ENCODE measurements around the gene ZFAND2A.

ZFAND2A gene

DNA sequence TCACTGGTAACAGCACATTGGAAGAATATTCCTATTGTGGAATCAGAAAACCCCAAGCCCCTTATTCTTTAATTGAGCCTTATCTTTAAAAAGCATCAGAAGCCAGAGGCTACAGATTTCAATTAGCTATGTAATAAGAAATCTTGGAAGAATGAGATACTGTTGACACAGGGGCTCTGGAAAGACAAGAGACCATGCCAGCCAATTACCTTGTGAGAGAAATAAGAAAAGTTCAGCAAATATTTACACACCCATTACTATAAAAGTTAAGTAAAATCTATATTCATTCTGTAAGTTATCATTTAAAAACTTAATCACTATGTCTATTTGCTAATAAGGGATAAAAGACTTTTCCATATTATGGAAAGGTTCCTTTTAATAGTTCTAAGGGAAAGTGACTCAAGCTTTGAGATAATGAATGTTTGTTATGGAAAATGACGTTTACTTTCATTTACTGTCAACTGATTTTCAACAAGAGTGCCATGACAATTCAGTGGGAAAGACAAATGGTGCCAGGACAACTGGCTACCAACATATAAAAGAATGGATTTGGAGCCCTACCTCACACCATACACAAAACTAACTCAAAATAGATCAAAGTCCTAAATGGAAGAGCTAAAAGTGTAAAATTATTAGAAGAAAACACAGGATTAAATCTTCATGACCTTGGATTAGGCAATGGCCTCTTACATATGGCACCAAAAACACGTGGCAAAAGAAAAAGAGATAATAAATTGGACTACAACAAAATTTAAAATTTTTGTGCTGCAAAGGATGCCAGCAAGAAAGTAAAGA, 28.3 kb downstream of the ZFAND2A start:
- no peaks in the 10 kb centered on the region for H3K27me3 Mint-ChIP-seq
- no peak overlapping the region for H3K27ac Mint-ChIP-seq
- no peaks in the 10 kb centered on the region for H3K36me3 Mint-ChIP-seq (ENCODE audit: low read depth)
- H3K9me3 Mint-ChIP-seq: no peaks in the 10 kb centered on the region
- H3K4me1 Mint-ChIP-seq (ENCODE audit: low read depth): peaks cover 8% of the 10 kb centered on the region
- no peak overlapping the region for H3K4me3 Mint-ChIP-seq
- intact Hi-C loops (cut with micrococcal nuclease): no loop called here

DNA sequence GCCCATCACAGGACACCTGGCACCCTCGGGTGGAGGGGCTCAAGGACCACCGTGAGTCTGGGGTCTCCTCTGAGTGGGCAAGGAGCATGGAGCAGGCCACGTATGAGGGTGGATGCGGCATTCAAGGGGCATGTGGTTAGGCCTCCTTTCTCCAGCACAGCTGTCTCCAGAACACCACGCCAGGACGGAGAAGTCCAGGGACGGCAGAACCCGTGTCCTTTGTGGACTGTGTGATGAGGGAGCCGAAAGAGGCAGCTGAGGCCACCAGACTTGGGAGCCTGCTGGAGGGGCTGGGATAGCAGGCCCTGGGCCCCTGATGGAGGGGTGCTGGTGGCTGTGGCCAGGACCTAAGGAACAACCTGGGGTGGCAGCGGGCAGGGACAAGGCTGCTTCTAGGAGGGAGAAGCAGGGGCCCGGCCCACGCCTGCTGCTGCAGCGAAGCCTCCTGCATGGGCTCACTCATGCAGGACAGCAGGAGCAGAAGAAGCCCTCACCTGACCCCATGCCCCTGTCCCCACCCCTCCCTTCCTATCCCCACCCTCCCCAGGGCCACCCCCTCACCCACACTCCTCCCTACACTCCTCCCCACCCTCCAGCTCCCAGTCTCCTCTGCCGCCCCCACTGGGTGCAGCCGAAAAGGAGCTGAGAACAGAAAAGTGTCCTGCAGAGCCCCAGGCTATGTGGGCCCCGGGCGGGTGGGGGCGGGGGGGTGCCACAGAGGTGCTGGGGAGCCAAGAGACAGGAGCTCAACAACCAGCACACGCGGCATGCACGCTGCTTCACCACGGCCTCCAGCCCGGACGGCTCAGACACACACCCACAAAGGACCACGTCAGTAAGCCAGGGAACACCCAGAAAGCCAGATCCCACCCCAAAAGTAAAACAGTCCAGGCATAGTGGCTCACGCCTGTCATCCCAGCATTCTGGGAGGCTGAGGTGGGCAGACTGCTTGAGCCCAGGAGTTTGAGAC, 29.7 kb downstream of the ZFAND2A start:
- intact Hi-C loops (cut with micrococcal nuclease): no loop called here
- Mint-ChIP-seq H3K27me3 (no peaks in the 10 kb centered on the region), H3K36me3 (ENCODE audit: low read depth) (no peaks in the 10 kb centered on the region), H3K27ac (no peak overlapping the region), H3K9me3 (no peaks in the 10 kb centered on the region), H3K4me3 (no peak overlapping the region), H3K4me1 (ENCODE audit: low read depth) (peaks cover 5% of the 10 kb centered on the region)

DNA sequence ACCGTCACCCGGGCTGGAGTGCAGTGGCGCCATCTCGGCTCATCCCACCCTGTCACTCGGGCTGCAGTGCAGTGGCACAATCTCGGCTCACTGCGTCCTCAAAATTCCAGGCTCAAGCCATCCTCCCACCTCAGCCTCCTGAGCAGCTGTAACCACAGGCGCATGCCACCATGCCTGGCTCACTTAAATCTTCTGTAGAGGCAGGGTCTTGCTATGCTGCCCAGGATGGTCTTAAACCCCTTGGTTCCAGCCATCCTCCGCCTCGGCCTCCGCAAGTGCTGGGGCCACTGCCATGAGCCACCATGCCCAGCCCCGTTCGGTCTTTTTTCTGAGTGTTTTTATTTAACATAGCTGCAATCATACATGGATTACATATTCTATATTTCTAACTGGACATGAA, 30.6 kb downstream of the ZFAND2A start:
- H3K9me3 Mint-ChIP-seq: no peaks in the 10 kb centered on the region
- H3K4me1 Mint-ChIP-seq (ENCODE audit: low read depth): no peaks in the 10 kb centered on the region
- no peak overlapping the region for H3K4me3 Mint-ChIP-seq
- no peaks in the 10 kb centered on the region for H3K36me3 Mint-ChIP-seq (ENCODE audit: low read depth)
- intact Hi-C loops (cut with micrococcal nuclease): no loop called here
- no peaks in the 10 kb centered on the region for H3K27me3 Mint-ChIP-seq
- no peak overlapping the region for H3K27ac Mint-ChIP-seq

DNA sequence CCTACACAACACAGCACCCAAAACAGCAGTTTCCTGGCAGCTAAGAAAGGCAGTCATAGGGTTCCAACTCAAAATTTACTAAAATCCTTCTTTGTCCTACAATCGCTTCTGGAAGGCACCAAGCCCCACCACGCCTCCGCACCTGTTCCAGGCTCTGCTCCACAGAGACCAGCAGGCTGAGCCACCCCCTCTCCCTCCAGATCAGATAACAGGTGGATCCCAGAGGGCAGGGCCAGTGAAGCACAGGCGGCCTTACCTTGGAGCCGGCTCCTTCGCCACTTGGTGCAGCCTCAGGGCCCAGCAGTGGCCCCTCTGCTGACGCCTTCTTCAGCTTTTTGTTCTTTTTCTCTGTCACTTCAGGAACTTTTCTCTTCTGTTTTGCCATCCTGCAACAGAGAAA, 33.0 kb downstream of the ZFAND2A start:
- Mint-ChIP-seq H3K27ac (no peak overlapping the region), H3K4me3 (no peak overlapping the region), H3K36me3 (ENCODE audit: low read depth) (no peaks in the 10 kb centered on the region), H3K9me3 (no peaks in the 10 kb centered on the region), H3K4me1 (ENCODE audit: low read depth) (peaks cover 5% of the 10 kb centered on the region), H3K27me3 (no peaks in the 10 kb centered on the region)
- intact Hi-C loops (cut with micrococcal nuclease): no loop called here

DNA sequence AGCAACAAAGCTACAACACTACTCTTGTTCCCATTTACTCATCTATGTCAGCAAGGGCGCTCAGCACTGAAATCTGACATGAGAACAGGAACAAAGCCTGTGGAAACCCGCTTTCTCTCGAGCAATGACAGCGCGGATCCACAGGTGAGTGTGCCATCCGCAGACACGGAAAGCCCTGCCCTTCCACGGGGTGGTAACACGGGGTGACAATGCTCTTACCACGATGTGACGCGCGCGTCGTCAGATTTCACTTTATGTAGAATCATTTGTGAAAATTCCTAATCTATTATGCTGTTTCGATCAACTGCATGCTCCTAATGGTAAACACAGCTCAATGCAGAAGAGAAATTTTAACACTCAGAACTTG, 34.4 kb downstream of the ZFAND2A start:
- Mint-ChIP-seq H3K27me3 (no peaks in the 10 kb centered on the region), H3K4me1 (ENCODE audit: low read depth) (peaks cover 5% of the 10 kb centered on the region), H3K36me3 (ENCODE audit: low read depth) (no peaks in the 10 kb centered on the region), H3K27ac (no peak overlapping the region), H3K4me3 (no peak overlapping the region), H3K9me3 (no peaks in the 10 kb centered on the region)
- intact Hi-C loops (cut with micrococcal nuclease): no loop called here

DNA sequence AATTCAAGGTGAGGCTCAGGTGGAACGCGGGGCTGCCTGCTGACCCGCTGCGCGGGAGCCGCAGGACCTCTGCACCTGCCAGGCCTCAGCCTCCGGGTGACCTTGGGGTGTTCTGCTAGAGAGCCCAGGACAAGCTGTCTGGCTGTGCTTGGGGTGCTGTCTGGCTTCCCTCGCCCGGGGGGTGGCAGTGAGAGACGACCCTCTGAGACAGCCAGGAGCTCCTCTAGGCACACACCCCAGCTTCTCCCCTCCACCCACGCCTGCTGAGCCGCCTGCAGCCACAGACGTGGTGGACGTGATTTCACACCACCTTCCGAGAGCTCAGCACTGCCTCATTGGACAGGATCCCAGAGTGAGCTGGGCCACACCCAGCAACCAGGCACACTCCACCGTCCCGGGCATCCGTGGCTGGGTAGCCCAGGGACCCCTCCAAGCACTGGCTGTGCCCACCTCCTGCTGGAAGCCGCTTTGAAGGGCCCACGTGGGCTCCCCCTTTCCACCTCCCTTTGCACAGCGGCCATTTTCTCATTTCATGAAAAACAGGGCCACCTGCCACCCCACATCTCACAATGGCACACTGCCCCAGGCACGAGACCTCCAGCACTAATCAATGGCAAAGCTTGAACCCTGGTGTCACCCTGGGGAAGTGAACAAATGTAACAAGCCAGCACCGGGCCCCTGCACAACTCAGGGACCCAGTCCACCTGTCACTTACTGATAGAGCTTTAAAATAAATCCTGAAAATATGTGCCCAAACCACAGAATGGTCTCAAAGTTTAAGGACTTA, 35.0 kb downstream of the ZFAND2A start:
- Mint-ChIP-seq H3K36me3 (ENCODE audit: low read depth) (no peaks in the 10 kb centered on the region), H3K4me1 (ENCODE audit: low read depth) (peaks cover 5% of the 10 kb centered on the region), H3K4me3 (no peak overlapping the region), H3K27me3 (no peaks in the 10 kb centered on the region), H3K27ac (no peak overlapping the region), H3K9me3 (no peaks in the 10 kb centered on the region)
- intact Hi-C loops (cut with micrococcal nuclease): no loop called here

DNA sequence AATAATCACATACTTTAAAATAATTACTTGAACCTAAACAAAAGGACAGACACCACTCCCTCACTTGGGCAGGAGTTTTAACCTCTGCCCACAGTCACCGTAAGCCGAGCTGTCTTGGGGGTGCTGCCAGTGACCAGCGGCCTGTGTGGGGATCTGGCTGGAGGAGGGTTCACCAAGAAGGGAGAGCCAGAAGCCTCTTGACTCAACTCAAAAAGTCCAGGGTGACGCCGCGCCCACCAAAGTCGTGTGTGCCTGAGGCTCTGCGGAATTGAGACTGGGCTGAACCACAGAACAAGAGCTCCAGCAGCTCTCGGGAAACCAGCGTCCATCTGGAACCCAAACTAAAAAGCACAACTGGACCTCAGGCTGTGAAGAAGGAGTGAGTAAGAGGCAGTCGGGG, 35.8 kb downstream of the ZFAND2A start:
- Mint-ChIP-seq H3K27ac (no peak overlapping the region), H3K4me1 (ENCODE audit: low read depth) (peaks cover 5% of the 10 kb centered on the region), H3K9me3 (no peaks in the 10 kb centered on the region), H3K36me3 (ENCODE audit: low read depth) (no peaks in the 10 kb centered on the region), H3K4me3 (no peak overlapping the region), H3K27me3 (no peaks in the 10 kb centered on the region)
- intact Hi-C loops (cut with micrococcal nuclease): no loop called here

DNA sequence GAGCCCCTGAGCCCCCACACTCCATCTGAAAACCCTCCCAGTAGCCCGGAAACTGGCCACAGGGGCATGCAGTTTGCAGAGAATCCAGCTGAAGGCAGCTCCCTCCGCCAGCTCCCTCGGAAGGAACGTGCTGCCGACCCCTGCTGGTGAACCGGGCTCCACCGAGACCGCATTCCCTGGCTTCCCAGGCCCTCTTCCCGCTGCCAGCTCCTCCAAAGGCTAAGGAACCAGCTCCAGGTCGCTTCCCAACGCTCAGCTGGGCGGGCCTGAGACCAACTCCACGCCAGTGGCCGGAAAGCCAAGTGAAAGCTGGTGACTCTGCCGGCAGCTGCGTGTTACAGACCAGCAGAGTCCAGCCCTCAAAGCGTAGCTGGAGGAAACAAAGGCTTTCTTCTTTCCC, 36.3 kb downstream of the ZFAND2A start:
- H3K27me3 Mint-ChIP-seq: no peaks in the 10 kb centered on the region
- H3K27ac Mint-ChIP-seq: no peak overlapping the region
- no peaks in the 10 kb centered on the region for H3K9me3 Mint-ChIP-seq
- H3K4me1 Mint-ChIP-seq (ENCODE audit: low read depth): peaks cover 5% of the 10 kb centered on the region
- no peaks in the 10 kb centered on the region for H3K36me3 Mint-ChIP-seq (ENCODE audit: low read depth)
- H3K4me3 Mint-ChIP-seq: no peak overlapping the region
- intact Hi-C loops (cut with micrococcal nuclease): no loop called here

DNA sequence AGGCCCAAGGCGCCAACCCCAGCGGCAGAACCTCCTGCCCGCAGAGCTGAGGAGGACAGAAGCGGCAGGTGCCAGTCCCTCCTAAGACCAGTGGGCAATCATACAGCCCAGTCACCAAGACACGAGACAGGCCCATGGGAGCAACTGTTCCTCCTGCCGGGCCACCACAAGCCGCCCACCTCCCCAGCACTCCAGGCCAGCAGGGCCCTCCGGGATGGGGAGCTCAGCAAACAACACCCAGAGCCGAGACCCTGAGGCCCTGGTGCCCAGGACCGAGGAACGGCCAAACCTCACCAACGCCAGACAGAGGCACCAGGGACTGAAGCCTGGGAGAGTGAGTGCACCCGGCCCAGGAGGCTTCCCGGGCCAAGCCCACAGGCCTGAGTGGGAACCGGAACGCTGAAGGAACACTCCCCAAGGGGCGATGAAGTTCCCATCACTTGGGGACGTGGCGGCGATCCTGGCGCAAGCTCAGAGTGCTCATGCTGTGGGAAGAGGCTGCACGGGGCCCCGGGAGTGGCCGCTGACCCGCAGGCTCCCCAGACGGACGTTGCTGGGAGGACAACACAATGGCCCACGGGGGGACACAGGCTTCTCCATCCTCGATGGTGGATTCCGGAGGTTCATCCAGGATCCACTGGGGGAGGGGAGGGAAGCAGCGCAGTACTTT, 37.0 kb downstream of the ZFAND2A start:
- Mint-ChIP-seq H3K4me3 (no peak overlapping the region), H3K4me1 (ENCODE audit: low read depth) (peaks cover 5% of the 10 kb centered on the region), H3K27ac (no peak overlapping the region), H3K9me3 (no peaks in the 10 kb centered on the region), H3K27me3 (no peaks in the 10 kb centered on the region), H3K36me3 (ENCODE audit: low read depth) (no peaks in the 10 kb centered on the region)
- intact Hi-C loops (cut with micrococcal nuclease): no loop called here

DNA sequence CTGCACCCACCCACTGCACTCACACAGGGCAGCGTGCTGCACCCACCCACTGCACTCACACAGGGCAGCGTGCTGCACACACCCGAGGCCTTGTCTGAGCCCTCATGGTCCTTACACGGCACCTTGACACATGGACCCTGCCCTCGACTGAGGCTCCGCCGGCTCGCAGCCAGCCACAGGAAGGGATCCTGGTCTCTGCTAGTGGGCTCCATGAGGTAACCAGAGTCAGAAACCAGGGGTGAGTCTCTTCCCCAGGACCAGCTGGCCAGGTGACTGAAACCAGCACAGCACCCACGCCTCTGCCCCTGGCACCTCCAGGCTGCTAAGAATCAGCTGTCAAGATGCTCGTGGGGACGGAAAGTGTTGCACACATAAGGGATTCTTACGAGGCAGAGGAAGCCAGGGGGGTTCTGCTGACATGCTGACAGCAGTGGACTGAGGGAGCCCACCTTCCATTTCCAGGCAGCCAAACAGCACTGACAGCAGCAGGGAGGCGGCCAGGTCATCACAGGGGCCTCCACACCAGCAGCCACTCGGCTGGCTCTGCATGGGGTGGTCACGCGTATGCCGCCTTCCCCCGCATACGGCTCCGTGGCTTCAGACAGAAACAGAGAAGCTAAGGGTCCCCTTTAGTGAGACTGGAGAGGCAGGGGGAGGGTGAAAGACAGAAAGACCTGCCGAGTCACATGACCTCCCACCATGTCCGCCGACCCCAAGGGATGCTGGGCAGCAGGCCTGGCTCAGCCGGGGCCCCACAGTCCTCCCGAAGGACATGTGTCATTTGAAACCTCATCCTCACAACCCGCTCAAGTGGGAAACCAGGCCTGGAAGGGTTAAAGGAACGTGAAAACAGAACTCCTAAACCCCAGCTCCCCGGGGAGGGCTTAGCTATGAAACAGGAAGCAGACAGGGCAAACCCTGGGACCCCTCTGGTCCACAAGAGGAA, 37.8 kb downstream of the ZFAND2A start:
- Mint-ChIP-seq H3K27ac (no peak overlapping the region), H3K9me3 (no peaks in the 10 kb centered on the region), H3K27me3 (no peaks in the 10 kb centered on the region), H3K4me1 (ENCODE audit: low read depth) (peaks cover 5% of the 10 kb centered on the region), H3K36me3 (ENCODE audit: low read depth) (no peaks in the 10 kb centered on the region), H3K4me3 (no peak overlapping the region)
- intact Hi-C loops (cut with micrococcal nuclease): no loop called here

DNA sequence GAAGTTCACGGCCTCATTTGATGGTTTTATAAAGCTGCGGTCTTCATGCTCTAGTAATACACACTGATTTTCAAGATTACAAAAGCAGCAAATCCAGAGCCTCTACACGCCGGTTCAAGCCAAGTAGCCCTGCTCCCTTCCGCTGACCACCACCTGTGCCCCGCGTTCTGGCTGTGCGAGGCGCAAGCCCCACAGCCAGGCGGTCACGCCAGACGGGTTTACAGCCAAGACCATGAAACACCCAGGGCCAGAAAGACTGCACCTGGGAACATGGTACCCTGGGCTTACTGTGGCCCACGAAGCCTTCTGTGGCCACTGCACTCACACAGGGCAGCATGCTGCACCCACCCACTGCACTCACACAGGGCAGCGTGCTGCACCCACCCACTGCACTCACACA, 38.5 kb downstream of the ZFAND2A start:
- H3K36me3 Mint-ChIP-seq (ENCODE audit: low read depth): no peaks in the 10 kb centered on the region
- no peaks in the 10 kb centered on the region for H3K27me3 Mint-ChIP-seq
- intact Hi-C loops (cut with micrococcal nuclease): no loop called here
- no peak overlapping the region for H3K4me3 Mint-ChIP-seq
- no peak overlapping the region for H3K27ac Mint-ChIP-seq
- peaks cover 5% of the 10 kb centered on the region for H3K4me1 Mint-ChIP-seq (ENCODE audit: low read depth)
- H3K9me3 Mint-ChIP-seq: no peaks in the 10 kb centered on the region

DNA sequence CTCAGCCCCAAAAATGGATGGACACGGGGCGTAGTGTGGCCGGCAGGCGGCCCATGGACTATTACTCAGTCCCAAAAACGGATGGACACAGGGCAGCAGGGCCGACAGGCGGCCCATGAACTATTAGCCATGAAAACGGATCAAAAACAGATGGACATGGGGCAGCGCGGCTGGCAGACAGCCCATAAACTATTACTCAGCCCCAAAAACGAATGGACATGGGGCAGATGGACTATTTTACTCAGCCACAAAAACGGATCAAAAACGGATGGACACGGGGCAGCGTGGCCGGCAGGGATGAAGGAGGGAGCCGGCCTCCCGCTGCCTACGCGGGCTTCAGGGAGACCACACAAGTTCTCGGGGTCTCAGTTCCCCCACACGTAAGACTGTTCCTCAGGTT, 39.2 kb downstream of the ZFAND2A start:
- intact Hi-C loops (cut with micrococcal nuclease): no loop called here
- peaks cover 5% of the 10 kb centered on the region for H3K4me1 Mint-ChIP-seq (ENCODE audit: low read depth)
- no peaks in the 10 kb centered on the region for H3K36me3 Mint-ChIP-seq (ENCODE audit: low read depth)
- no peak overlapping the region for H3K4me3 Mint-ChIP-seq
- H3K27ac Mint-ChIP-seq: no peak overlapping the region
- peaks cover 5% of the 10 kb centered on the region for H3K9me3 Mint-ChIP-seq
- no peaks in the 10 kb centered on the region for H3K27me3 Mint-ChIP-seq

DNA sequence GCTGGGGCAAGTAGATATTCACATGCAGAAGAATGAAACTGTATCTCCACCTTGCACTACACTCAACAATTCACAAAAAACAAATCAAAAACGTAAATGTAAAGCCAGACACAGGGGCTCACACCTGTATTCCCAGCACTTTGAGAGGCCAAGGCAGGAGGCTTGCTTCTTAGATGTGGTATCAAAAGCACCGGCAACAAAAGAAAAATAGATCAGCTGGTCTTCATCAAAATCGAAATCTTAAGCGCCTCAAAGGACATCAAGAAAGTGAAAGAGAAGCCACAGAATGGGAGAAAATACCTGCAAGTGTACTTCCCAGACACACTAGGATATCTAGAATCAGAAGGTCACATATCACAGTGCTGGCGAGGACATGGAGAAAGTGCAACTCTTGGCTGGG, 40.8 kb downstream of the ZFAND2A start:
- Mint-ChIP-seq H3K27ac (no peak overlapping the region), H3K4me3 (no peak overlapping the region)
- intact Hi-C loops (cut with micrococcal nuclease): no loop called here

More for the DNA sequence above, 40.8 kb downstream of the ZFAND2A start:
- Mint-ChIP-seq H3K36me3 (ENCODE audit: low read depth) (no peaks in the 10 kb centered on the region), H3K9me3 (peaks cover 11% of the 10 kb centered on the region), H3K27me3 (no peaks in the 10 kb centered on the region), H3K4me1 (ENCODE audit: low read depth) (peaks cover 5% of the 10 kb centered on the region)
